Stimulated activated CD4-positive, alpha-beta T cell treated with anti-CD3 and anti-CD28 coated beads, Interleukin-15, amount 100 ng/mL, for 48 hours (primary cell): Measurements from ENCODE around the gene ZHX3.

Experiments
- DNase-seq, 2 donors: peaks; one replicate each; pipeline ENCODE4 v3.0.0-alpha.2; 2020; ENCODE audit warnings: low read depth in 2 of 2

ZHX3 gene, protein sequence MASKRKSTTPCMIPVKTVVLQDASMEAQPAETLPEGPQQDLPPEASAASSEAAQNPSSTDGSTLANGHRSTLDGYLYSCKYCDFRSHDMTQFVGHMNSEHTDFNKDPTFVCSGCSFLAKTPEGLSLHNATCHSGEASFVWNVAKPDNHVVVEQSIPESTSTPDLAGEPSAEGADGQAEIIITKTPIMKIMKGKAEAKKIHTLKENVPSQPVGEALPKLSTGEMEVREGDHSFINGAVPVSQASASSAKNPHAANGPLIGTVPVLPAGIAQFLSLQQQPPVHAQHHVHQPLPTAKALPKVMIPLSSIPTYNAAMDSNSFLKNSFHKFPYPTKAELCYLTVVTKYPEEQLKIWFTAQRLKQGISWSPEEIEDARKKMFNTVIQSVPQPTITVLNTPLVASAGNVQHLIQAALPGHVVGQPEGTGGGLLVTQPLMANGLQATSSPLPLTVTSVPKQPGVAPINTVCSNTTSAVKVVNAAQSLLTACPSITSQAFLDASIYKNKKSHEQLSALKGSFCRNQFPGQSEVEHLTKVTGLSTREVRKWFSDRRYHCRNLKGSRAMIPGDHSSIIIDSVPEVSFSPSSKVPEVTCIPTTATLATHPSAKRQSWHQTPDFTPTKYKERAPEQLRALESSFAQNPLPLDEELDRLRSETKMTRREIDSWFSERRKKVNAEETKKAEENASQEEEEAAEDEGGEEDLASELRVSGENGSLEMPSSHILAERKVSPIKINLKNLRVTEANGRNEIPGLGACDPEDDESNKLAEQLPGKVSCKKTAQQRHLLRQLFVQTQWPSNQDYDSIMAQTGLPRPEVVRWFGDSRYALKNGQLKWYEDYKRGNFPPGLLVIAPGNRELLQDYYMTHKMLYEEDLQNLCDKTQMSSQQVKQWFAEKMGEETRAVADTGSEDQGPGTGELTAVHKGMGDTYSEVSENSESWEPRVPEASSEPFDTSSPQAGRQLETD

DNA sequence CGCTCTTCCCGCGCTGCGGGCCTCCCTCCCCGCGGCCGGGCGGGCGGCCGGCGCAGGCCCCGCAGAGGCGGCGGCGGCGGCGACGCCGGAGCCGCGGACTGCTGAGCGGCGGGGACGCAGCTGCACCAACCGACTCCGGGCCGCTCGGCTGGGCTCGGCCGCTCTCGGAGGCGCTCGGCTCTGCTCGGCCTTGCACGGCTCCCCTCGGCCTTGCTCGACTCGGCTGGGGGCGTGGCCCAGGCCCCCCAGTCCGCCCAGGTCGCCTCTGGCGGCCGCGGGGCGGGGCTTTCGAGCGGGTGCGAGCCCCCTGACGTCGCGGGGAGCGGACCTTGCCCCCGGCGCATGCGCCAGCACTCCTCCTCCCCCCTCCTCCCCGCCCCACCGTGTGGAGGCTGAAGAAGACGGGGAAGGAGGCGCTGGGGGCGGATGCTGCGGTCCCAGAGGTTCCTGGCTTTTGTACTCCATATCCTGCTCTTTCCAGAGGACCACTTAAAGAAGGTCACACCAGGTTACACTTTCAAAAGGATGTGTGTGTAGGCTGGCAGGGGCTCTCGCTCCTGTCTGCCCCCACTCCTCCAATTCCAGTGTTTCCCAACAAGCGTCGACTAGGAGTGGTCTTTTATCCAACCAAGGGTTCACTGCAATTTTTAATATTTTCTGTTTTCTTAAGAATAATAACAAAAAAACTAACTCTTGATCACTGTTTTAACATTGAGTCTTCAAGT, at the start of gene ZHX3:
Gene ZHX3 (minus strand): TSS at position 186 of the 725 bp plus-strand sequence. CDS start 112,815 bp downstream, outside the sequence.
- DNase-seq, result peak; percentile 89 to 96

DNA sequence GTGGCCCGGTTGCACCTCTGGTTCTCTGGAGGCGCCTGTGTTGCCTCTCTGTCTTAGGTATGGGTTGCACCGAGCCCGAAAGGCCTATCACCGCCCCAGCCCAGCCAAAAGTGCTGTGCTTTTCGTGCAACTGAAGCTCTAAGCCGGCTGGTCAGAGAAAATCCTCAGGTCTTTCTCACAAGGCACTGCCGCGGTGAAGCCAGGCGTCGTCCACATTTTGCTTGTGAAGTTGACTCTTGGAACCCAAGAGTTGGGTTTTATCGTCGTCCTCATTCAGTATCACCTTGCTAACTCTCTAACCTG, 49.8 kb upstream of the ZHX3 start:
- no peak for DNase-seq

DNA sequence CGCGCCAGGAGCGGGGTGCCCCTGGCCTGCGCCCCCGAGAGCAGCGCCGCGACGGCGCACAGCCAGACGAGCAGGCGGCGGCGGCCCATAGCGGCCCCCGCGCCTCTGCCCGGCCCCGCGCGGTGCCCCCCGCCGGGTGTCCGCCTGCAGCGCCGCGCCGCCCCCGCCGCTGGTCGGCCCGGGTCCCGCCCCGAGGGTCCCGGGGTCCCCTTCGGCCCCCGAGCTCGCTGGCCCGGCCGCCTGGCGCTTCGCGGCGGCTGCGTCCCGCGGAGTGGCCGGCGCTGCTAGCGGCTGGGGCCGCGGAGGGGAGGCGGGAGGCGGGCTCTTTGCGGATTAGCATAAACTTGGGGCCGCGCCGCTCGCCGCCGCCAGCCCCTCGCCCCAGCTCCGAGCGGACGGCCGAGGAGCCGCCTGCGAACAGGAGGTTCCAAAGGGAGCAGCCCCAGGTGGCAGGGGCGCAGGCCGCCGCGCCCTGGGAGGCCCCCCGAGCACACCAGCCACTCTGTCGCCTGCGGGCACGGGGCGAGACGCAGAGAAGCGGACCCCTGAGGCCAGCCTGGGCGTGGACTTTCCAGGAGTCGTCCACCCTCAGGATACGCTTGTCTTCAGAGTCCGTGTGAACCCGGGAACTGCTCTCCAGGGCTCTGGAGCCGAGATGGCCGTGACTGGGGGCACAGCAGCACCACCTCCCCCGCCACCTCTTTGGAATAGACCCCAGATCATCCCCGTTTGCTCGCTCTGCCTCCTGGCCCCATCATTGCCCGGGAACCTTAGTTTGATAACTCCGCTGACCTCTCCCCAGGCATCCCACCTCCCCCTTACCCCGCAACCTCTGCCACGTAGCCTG, 49.2 kb upstream of the ZHX3 start, which contains the start of gene EMILIN3:
Gene EMILIN3 (minus strand): TSS at position 273 of the 847 bp plus-strand sequence. CDS start 184 bp downstream, at position 89.
- DNase-seq, result no peak

DNA sequence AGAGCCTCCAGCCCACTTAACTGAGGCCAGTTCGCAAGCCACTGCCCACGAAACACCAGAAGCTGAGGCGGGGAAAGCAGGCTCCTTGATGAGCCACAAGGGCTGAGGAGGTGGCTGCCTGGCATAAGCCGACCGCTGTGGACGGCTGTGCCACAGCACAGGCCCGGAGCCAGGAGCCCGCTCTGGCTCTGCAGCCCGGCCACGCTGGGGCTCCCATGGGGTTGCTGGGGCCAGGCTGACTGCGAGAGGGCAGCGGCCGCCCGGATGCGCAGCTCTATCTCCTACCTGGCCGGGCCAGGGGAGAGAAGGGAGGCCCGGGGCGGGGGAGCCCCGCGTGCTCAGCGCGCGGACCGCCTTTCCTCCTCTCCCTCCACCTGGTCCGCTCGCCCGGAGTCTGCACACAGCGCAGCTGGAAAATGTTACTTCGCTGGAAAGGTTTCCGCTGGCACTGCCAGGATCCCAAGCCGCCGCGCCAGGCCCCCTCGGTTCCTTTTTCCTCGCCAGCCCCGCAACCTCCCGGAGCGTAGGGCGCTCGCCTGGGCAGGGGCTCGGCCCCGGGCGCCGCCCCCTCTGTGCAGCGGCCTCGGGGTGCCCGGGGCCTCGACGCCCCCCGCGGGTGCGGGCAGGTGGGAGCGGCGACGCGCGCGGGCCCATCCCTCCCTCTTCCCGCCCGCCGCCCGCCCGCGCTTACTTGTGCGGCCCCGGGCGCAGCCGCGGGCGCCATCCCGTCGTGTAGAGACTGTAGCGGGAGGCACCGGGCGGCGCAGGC, 48.4 kb upstream of the ZHX3 start:
- DNase-seq, result no peak

DNA sequence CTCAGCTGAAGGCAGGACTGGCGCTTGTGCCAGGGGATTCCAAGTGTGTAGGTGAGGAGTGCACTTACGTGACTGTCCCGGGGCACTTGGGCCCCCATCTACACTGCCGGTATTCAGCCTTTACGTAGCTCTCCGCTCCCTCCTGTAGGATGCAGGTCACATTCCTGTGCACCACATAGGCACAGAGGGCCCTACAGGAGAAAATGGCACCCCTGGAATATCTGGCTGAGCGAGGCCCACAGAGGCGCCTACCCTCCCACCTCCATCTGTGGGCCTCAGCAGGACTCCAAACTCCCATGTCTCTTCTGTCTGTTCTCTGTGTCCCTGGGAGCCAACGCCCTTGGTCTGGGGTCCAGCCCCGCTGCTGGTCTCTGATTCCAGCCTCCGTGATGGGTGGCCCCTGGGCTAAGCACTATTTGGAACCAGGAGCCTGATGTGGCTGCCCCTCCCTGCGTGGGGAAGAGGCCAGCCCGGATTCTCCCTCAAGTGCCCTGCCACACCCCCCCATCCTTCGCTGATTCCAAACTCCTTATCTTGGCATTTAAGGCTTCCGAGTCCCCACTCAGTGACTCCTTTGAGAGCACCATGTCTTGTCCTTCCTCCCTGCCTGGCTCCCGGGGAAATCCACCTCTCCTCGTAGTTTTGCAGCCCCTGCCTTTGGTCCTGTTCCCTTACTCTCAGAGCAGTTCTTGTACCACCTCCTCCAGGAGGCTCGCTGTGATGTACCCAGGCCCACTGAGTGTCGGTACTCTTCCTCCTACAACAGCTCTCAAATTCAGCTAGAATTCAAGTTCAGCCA, 47.6 kb upstream of the ZHX3 start:
- DNase-seq, result no peak

DNA sequence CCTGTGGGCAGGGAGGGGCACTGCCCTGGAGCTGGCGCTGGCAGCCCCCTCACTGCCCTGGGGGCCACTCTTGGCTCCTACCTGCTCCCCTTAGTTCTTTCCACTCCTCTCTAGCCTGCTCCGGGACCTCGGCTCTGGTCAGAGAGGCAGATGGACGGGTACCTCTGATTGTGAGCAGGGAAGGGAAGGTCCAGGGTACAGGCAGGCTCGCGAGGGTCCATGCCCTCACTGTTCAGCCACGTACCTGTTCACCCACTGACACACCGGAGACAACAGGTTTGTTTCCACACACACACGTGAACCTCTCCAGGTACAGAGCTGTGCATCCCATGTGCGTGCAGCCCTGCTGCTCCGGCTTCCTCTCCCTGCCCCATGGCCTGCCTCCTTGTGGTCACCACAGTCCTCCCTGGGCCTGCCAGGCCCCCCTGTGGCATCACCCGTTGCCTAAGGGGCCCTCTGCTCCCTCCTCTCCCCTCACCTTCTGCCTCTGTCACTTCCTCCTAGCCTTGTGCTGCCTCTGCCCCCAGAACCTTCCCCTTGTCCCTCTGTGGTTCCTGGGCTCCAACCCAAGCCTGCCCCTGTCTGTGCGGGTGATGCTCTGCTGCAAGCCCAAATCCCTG, 46.8 kb upstream of the ZHX3 start:
- DNase-seq, result no peak

DNA sequence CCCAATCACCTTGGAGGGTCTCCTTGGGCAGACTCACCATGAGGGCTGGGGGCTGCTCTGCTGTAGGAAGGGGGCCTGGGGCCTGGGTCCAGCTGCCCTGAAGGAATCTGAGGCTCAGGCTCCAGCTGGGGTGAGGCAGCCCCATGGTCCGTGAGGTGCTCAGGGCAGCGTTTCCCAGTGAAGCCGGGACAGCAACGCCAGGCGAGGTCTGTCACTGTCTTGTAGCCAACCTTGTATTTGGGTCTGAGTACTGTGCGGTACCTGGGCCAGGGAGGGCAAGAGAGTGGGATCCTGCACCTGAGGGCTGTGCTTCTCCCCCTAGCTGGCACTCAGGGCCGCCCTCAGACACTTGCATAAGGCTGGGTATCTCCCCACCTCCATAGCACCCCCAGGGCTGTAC, 46.1 kb upstream of the ZHX3 start:
- no peak for DNase-seq

DNA sequence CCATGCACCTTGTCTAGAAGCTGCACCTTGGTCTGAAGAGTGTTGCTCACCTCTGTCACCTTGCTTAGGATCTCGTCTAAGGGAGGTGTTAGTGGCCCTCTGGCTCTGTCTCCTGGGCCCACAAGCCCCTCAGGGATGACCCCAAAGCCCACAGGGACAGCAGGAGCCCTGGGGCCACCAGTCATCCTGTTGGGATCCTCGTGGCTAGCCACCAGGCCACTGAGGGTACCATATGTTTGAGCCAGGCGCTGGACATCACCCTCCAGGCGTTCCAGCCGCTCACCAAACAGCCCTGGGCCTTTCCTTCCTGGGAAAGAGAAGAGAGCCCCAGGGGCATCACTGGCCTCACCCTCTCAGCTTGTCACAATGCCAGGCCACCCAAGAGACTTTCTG, 45.2 kb upstream of the ZHX3 start:
- DNase-seq, result no peak

DNA sequence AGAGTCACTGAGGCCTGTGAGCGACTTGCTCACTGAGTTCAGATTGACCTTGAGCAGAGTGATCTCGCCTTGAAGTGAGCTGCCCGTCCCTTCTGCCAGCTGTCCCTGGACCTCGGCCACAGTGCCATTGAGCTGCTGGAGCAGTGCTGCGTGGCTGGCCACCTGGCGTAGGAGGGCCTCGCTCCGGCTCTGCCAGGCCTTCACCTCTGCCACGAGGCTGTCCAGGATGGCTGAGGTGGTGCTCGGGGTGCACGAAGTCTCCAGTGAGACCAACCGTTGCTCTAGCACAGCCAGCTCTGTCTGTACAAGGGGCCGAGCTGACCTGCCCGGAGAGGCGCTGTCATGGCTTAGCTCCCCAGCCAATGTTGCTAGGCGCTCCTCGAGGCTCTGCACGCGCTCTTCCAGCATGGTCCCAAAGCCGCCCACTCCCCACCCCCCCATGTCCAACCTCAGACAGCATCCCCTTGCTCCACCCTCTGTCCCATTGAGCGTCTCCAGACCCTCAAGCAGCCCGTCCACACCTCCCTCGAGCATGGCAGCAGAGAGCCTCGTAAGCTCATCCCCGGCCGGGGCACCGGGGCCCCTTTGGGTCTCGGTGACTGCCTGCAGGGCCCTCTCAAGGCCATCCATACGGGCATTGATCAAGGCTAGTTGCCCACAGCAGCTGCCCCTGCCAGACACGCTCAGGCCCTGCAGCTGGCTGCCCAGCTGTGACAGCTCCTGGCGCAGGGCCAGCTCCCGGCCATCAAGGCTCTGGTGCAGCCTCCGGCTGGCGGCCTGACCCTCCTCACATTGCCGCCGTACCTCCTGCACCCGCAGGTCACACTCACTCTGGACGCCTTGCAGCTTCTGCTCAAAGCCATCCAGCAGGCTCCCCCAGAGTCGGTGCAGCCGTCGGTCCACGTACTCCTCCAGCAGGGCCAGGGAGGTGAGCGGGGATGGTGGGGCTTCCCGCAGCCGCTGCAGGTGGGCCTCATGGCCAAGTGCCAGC, 44.5 kb upstream of the ZHX3 start:
- no peak for DNase-seq

DNA sequence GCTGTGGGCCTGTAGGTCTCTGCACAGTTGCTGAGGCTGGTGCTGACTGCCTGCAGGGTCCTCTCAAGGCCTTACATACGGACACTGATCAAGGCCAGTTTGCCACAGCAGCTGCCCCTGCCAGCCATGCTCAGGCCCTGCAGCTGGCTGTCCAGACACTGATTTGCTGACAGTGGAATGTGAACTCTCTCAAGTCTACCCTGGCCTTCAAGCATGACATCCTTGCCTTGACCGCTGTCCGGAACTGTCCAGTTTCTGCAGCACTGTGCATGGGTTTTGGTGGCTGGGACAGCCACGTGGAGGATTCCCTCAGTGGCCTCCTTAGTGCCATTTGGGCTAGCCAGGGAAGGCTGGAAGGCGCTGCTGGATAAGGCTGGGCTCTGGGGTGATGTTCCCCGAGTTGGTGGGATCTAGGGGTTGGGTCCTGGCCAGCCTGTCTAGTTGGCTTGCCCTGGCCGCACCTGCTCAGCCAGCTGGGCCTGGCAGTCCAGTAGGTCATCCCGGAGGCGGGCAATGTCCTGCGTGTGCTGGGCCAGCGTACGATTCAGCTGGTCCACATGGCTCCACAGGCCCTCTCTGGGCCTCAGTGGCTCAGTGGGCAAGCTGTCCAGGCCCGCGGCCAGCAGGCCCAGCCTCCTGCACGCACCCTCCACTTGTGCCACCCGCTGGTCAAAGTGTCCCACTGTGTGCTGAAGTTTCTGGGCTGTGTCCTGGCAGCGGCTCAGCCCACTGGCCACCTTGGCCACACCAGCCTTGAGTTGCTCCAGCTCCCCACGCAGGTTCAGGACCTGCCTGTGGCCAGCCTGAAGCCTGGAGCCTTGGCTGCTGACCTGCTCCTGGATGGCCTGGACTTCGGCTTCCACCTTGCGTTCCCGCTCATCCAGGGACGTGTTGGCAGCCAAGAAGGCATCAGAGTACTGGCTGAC, 43.6 kb upstream of the ZHX3 start:
- no peak for DNase-seq

DNA sequence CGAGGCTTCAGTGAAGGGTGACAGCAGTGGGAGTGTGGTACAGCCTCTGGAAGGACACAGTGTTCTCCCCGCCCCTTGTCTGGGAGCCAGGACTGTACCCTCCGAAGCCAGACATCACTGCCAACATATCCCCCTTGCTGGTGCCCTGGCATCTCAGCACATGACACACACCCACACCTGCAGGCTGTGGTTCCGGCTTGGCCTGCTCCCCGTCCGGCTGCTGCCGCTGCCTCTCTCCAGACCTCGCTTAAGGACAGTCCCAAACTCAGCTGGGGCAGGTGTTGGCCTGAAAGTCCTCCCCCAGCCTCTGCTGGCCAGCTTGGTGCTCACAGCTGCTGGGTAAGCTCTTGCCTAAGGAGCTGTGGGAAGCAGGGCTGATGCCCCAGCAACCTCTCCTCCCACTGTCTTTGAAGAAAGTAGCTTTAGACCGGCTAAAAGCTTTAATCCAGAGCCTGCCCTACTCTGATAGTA, 42.0 kb upstream of the ZHX3 start:
- no peak for DNase-seq

DNA sequence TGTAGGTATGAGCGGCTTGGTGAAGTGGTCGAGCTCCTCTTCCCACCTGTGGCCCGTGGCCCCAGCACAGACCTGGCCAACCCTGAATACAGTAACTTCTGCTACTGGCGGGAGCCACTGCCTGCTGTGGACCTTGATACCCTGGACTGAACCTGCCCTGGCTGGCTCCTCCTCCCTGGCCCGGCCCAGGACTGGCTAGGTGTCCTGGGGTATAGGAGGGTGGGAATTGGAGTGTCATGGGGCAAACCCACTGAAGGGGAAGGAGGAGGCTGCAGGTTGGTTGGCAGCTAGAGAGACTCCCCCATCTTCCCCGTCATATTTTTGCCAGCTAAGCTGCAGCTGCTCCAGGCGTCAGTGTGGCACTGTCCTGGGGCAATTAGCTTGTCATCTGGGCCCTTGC, 41.2 kb upstream of the ZHX3 start:
- no peak for DNase-seq

DNA sequence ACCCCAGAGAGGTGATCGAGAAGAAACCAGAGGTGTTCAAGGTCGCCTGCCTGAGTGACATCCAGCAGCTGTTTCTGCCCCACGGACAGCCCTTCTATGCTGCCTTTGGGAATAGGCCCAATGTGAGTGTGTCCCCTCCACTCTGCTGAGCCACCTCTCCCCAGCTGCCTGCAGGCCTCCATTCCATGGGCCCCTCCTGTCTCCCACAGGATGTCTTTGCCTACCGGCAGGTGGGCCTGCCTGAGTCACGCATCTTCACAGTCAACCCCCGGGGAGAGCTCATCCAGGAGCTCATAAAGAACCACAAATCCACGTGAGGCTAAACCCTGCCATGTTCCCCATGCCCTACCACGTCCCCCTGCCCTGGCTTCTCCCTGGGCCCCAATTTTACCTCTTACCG, 40.7 kb upstream of the ZHX3 start:
- DNase-seq, result no peak

DNA sequence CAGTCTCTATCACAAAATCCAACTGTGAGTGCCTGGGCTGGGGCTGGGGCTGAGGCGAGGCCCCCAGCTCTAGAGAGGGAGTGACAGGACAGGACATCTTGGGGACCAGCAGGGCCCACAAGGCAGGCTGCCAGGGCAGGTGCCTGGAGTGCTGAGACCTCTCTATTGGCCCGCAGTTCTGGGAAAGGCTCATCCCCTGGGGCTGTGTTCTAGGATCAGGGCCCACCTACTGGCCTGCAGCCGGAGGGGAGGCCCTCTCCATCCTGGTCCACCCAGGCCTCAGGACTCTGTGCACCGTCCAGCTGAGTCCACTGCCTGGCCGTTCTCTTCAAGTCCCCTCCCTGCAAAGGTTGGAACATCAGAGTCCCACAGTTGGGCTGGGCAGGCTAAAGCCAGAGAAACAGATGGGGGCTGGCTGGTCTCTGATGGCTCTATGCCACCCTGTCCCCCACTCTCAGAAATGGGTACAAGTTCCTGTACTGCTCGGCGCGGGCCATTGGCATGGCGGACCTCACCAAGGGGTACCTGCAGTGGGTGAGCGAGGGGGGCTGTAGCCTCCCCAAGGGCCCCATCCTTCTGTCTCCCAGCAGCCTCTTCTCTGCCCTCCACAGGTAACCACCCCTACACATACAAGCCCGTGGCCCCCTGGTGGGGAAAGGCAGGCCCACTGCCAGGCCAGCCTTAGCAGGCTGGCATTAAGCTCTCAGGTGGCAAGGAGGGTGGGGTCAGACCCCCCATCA, 40.1 kb upstream of the ZHX3 start:
- no peak for DNase-seq

DNA sequence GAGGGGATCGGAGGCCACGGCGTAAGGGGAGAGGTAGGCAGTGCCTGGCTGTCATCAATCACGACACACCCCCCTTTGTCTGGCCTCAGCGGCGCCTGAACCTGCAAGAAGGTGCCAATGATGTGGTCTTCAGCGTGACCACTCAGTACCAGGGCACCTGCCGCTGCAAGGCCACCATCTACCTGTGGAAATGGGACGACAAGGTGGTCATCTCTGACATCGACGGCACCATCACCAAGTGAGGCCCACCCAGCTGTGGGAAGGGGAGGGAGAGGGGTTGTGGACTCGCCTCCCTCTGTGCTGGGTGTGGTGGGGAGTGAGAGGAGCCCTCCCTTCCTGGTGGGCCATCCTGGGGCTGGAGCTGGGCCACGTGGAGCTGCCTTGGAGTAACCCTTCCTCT, 39.4 kb upstream of the ZHX3 start:
- DNase-seq, result no peak

DNA sequence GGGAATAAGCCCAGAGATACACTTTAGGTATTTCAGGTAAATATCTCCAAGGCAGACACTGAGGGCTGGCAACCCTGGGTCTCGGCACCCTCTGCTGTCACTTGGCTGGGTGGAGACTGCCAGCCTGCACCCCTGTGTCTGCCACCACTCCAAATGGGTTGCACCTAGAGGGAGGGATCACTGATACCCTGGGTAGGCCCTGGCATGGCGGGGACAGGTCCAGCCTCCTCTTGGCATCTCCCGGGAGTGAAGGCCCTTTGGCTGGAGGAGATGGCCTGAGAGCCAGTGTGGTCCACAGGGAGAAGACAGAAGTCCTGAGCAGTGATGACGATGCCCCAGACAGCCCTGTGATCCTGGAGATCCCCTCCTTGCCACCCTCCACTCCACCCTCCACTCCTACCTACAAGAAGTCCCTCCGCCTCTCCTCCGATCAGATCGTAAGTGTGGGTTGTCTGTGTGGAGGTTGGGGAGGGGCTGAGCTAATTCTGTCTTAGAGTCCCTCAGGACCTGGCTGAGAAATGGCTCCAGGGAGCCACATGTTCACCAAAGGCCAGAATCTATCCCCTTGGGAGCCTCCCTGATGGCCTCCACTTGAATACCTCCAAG, 38.2 kb upstream of the ZHX3 start:
- DNase-seq, result no peak
